Frontal cortex (tissue), 1 donor: ENCODE data around the gene LRRC75B. TPM values are rescaled to one million over a fixed set of nuclear protein-coding genes. Genes with fewer than 3 reads are reported as not detected.

Experiments
- total RNA-seq: library from RNA; depleted of rRNA; stranded (reverse); fragments of >200 nt; gene quantifications from one replicate; pipeline ENCODE4 v1.2.3, GENCODE V29; 2014

Gene LRRC75B
- total RNA-seq, 1 donor from 2014 or later: 8.2 TPM

Other genes starting within 250 kb of the LRRC75B start
- 6.5 TPM for gene ADORA2A, start 165.5 kb downstream of the LRRC75B start, total RNA-seq
- 0.41 TPM for gene UPB1, start 97.7 kb downstream of the LRRC75B start, total RNA-seq
- gene GUCD1, start 37.9 kb downstream of the LRRC75B start, total RNA-seq: 35.1 TPM
- 140 TPM for gene SNRPD3, start 37.1 kb downstream of the LRRC75B start, total RNA-seq
- 2.0 TPM for gene GGT1, start 10.1 kb upstream of the LRRC75B start, total RNA-seq
- gene PIWIL3, start 181.6 kb upstream of the LRRC75B start, total RNA-seq: not detected
- gene SGSM1, start 213.1 kb upstream of the LRRC75B start, total RNA-seq: 8.6 TPM